LoVo (cell line): Measurements from ENCODE around the gene NID2.

Experiments
- DNase-seq: peaks from one replicate; pipeline ENCODE4 v3.0.0-alpha.2; 2016; ENCODE audit warnings: low spot score

NID2 gene

GRCh38 chr14:52002542-52002941 lies 66.3 kb downstream of the NID2 start:
- DNase-seq, result no peak

- DNase-seq, result no peak
Observed at GRCh38 chr14:52000696-52001095, 68.2 kb downstream of the NID2 start.

- DNase-seq, result no peak
Observed at GRCh38 chr14:52000019-52000582, 68.8 kb downstream of the NID2 start.

- DNase-seq, result no peak
Observed at GRCh38 chr14:51999084-51999483, 69.8 kb downstream of the NID2 start.

GRCh38 chr14:51998348-51998747 lies 70.5 kb downstream of the NID2 start:
- no peak for DNase-seq

- peak; percentile 27 for DNase-seq
Observed at GRCh38 chr14:51996148-51996746, 72.6 kb downstream of the NID2 start.

- DNase-seq, result no peak
Observed at GRCh38 chr14:51993285-51993920, 75.5 kb downstream of the NID2 start.

GRCh38 chr14:51990488-51990887 lies 78.4 kb downstream of the NID2 start:
- no peak for DNase-seq

GRCh38 chr14:51989293-51990234 lies 79.3 kb downstream of the NID2 start, which contains the start of gene RTRAF:
TSS of gene RTRAF (plus strand) at chr14:51989546. CDS start at chr14:51989640, 94 bp downstream.
- peak; percentile 95 for DNase-seq

GRCh38 chr14:51988221-51988620 lies 80.6 kb downstream of the NID2 start:
- DNase-seq, result no peak

GRCh38 chr14:51981218-51981854 lies 87.5 kb downstream of the NID2 start:
- DNase-seq, result no peak

- DNase-seq, result peak; percentile 66
Observed at GRCh38 chr14:51979088-51979709, 89.7 kb downstream of the NID2 start.

- DNase-seq, result no peak
Observed at GRCh38 chr14:51978681-51979085, 90.2 kb downstream of the NID2 start.

GRCh38 chr14:51977075-51977474 lies 91.8 kb downstream of the NID2 start:
- DNase-seq, result no peak

GRCh38 chr14:51972566-51972965 lies 96.3 kb downstream of the NID2 start:
- no peak for DNase-seq

GRCh38 chr14:51969852-51970540 lies 98.9 kb downstream of the NID2 start:
- DNase-seq, result no peak

- no peak for DNase-seq
Observed at GRCh38 chr14:51967521-51967920, 101.3 kb downstream of the NID2 start.

GRCh38 chr14:51963286-51963685 lies 105.6 kb downstream of the NID2 start:
- DNase-seq, result no peak

- DNase-seq, result no peak
Observed at GRCh38 chr14:51962711-51963110, 106.1 kb downstream of the NID2 start.

GRCh38 chr14:51960866-51961265 lies 108.0 kb downstream of the NID2 start:
- no peak for DNase-seq

- no peak for DNase-seq
Observed at GRCh38 chr14:51959928-51960327, 108.9 kb downstream of the NID2 start.
